NCI-H1436 treated with DMSO at 0.1 percent for 48 hours (cell line): ENCODE measurements around the gene ZNF439.
"Not testable (repeated sequence)": the region's sequence is repeated elsewhere in the genome, so short reads cannot be mapped to it uniquely, and the experiment has no call there.

Source experiments
- DNase-seq: peaks from one replicate; lab custom pipeline; 2025; lab: John Stamatoyannopoulos, UW

The ZNF439 gene

GRCh38 chr19:11868188-11868587, 19.7 kb downstream of the ZNF439 start:
- no peak for DNase-seq

- no peak for DNase-seq
Measured at GRCh38 chr19:11872624-11873023, 24.1 kb downstream of the ZNF439 start.

GRCh38 chr19:11873762-11874161, 25.2 kb downstream of the ZNF439 start:
- DNase-seq, result no peak

- DNase-seq, result not testable (repeated sequence)
Measured at GRCh38 chr19:11879687-11880266, 31.3 kb downstream of the ZNF439 start.

GRCh38 chr19:11880598-11880997, 32.1 kb downstream of the ZNF439 start:
- no peak for DNase-seq

GRCh38 chr19:11881151-11881800, 32.8 kb downstream of the ZNF439 start:
- no peak for DNase-seq

- DNase-seq, result no peak
Measured at GRCh38 chr19:11882606-11883005, 34.1 kb downstream of the ZNF439 start.

GRCh38 chr19:11887234-11887610, 38.7 kb downstream of the ZNF439 start:
- DNase-seq, result no peak

GRCh38 chr19:11887611-11888531, 39.3 kb downstream of the ZNF439 start, which contains the start of gene ZNF69:
ZNF69 (plus strand) TSS chr19:11887782; CDS start chr19:11887924, 142 bp downstream.
- no peak for DNase-seq

- DNase-seq, result not testable (repeated sequence)
Measured at GRCh38 chr19:11889901-11890300, 41.4 kb downstream of the ZNF439 start.

GRCh38 chr19:11890634-11891033, 42.1 kb downstream of the ZNF439 start:
- DNase-seq, result no peak

- DNase-seq, result no peak
Measured at GRCh38 chr19:11894851-11895250, 46.3 kb downstream of the ZNF439 start.

GRCh38 chr19:11902228-11902627, 53.7 kb downstream of the ZNF439 start:
- DNase-seq, result no peak

GRCh38 chr19:11905928-11906327, 57.4 kb downstream of the ZNF439 start:
- no peak for DNase-seq

GRCh38 chr19:11911937-11912336, 63.4 kb downstream of the ZNF439 start:
- not testable (repeated sequence) for DNase-seq

GRCh38 chr19:11914417-11915051, 66.0 kb downstream of the ZNF439 start:
- not testable (repeated sequence) for DNase-seq
